ENCODE data around the gene BLTP1.

BLTP1 gene

GRCh38 chr4:122170775-122171174 lies 18.6 kb downstream of the BLTP1 start:
- no peak for DNase-seq

DNA sequence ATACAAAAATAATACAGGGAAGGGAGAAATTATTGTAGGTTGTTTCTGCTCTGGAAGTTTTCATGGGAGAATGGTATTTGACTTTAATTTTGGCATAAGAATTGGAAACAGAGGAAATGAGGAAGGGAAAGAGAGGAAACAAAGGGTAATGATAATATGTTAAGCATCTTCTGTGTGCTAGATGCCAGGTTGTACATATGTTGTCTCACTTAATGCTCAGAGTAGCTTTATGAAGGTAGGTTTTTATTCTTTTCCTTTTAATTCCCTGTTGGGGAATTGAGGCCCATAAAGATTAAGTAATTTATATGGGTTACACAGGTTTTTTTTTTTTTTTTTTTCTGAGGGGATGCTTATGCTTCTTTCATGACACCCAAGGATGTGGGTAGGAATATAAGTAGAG lies 19.2 kb downstream of the BLTP1 start:
- DNase-seq: no peak

DNA sequence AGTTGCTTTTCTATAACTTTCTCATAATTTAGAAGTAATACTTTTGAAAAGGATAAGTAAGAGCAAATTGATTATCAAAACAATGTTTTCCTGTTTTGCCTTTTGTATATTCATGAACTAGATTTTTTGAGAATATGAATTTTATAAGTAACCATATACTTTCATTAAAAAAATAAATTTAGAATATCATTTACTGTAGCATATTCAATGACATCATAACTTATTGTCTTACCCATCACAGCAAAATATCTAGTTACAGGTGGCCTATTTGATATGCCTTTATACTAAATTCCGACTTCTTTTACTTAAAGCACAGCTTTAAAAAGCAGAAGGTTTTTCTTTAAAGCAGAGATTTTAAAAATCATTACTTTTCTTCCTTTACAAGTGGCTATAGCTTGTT lies 20.1 kb downstream of the BLTP1 start:
- no peak for DNase-seq

GRCh38 chr4:122178961-122179360 lies 26.8 kb downstream of the BLTP1 start:
- no peak for DNase-seq

DNA sequence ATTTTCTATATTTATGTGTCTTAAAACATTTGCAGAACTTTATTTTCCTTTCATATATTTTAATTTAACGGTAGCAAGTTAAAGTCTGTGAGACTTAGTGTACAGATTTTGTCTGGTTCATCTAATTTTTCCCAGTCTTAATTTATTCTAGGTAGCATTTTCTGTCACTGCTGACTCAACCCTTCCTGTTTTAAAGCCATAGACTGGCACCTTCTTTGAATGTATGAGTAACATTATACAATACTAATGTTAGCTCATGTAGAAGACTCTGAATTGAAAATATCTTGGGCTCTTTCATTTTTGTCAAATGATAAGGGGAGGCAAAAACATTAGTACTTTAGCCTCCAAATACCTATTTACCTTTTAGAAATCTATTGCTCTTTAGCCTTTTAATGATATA lies 43.6 kb downstream of the BLTP1 start:
- no peak for DNase-seq

Measured in GOT3 (cell line).